ENCODE data around the gene ELF1. TPM values are rescaled to one million over a fixed set of nuclear protein-coding genes. Genes with fewer than 3 reads are reported as not detected.

ELF1 gene
- total and polyA plus RNA-seq, 2 of the 4 experiments (the other 2 are of a cell fraction) = 25.4 to 27.6 TPM

- intact Hi-C loops (cut with micrococcal nuclease) = no loop called here
- no peak for TF ChIP-seq NFE2L2 (IDR thresholded peaks at IDR 0.05; ENCODE audit: low read depth, low read length)
- TF ChIP-seq CEBPB (IDR thresholded peaks at IDR 0.05; ENCODE audit: low read depth, low read length) = no peak
- TF ChIP-seq CHD1 (IDR thresholded peaks at IDR 0.05; ENCODE audit: low read depth, low read length) = no peak
- TF ChIP-seq ELK1 (IDR thresholded peaks at IDR 0.05; ENCODE audit: borderline replicate concordance, low read depth, low read length) = no peak
- no peak for TF ChIP-seq SMC3 (IDR thresholded peaks at IDR 0.05; ENCODE audit: low read depth, low read length)
- no peak for TF ChIP-seq FOS (IDR thresholded peaks at IDR 0.05; ENCODE audit: low read depth, low read length)
- TF ChIP-seq MXI1 (IDR thresholded peaks at IDR 0.05; ENCODE audit: borderline replicate concordance, low read depth, low read length) = no peak
- TF ChIP-seq MAFK (IDR thresholded peaks at IDR 0.05; ENCODE audit: low read depth, low read length) = no peak
- TF ChIP-seq RFX5 (IDR thresholded peaks at IDR 0.05; ENCODE audit: low read depth, low read length) = no peak
- no peak for TF ChIP-seq RCOR1 (IDR thresholded peaks at IDR 0.05; ENCODE audit: insufficient replicate concordance, low read length)
- no peak for TF ChIP-seq MAZ (IDR thresholded peaks at IDR 0.05; ENCODE audit: borderline replicate concordance, low read depth, low read length)
- no peak for TF ChIP-seq POLR2A (IDR thresholded peaks at IDR 0.05; ENCODE audit: low read depth, low read length)
- TF ChIP-seq BHLHE40 (IDR thresholded peaks at IDR 0.05; ENCODE audit: low read depth, low read length) = no peak
- TF ChIP-seq RAD21 (IDR thresholded peaks at IDR 0.05; ENCODE audit: low read length) = no peak
- no peak for TF ChIP-seq CTCF (conservative IDR thresholded peaks at IDR 0.05; ENCODE audit: low read depth, low read length)
- TF ChIP-seq USF2 (IDR thresholded peaks at IDR 0.05; ENCODE audit: low read depth, low read length) = no peak
- Histone ChIP-seq H3K14ac (replicated peaks; ENCODE audit: low read depth, low read length) (no peak overlapping the region), H2BK20ac (ENCODE audit: low read depth, low read length) (no peak overlapping the region), H2AK5ac (ENCODE audit: low read depth, low read length) (no peak overlapping the region), H2BK5ac (ENCODE audit: low read depth, low read length, poor library complexity, severe bottlenecking) (no peak overlapping the region), H3K4ac (ENCODE audit: low read depth, low read length) (no peak overlapping the region), H3K4me2 (ENCODE audit: low read depth, low read length) (no peak overlapping the region), H4K91ac (ENCODE audit: insufficient read depth, low read depth, low read length) (no peak overlapping the region), H4K5ac (ENCODE audit: low read depth, low read length) (no peak overlapping the region), H3K4me1 (ENCODE audit: control insufficient read depth, insufficient read depth, low read length) (no peaks in the 10 kb centered on the region), H3K4me3 (ENCODE audit: insufficient read depth, low read depth, low read length) (no peak overlapping the region), H3K56ac (ENCODE audit: extremely low read depth, insufficient read depth, low read length) (no peak overlapping the region), H3K36me3 (ENCODE audit: control insufficient read depth, insufficient read depth, low read length) (peaks cover 11% of the 10 kb centered on the region), H3K18ac (ENCODE audit: low read depth, low read length) (no peak overlapping the region), H3K79me1 (ENCODE audit: low read depth in 1 of 2, low read length in 2 of 2) (peaks cover 3 to 6% of the 10 kb centered on the region in 2 experiments; a peak in 1 of 4 replicates), H3K23ac (ENCODE audit: low read depth, low read length) (no peak overlapping the region), H2AFZ (replicated peaks; ENCODE audit: low read length, poor library complexity) (no peak overlapping the region), H3K27me3 (ENCODE audit: control insufficient read depth, insufficient read depth, low read length) (no peaks in the 10 kb centered on the region), H3K27ac (ENCODE audit: insufficient read depth, low read length) (no peak overlapping the region), H2BK15ac (ENCODE audit: low read depth, low read length) (no peak overlapping the region), H3K9me1 (ENCODE audit: insufficient read depth, low read length) (peaks cover 4% of the 10 kb centered on the region; the same call in 1 of the 2 replicates), H2AK9ac (replicated peaks; ENCODE audit: low read depth, low read length, poor library complexity) (no peak overlapping the region), H3K9ac (ENCODE audit: low read depth, low read length) (no peak overlapping the region), H3K9me3 (ENCODE audit: control insufficient read depth, insufficient read depth, low read length) (no peaks in the 10 kb centered on the region), H4K20me1 (ENCODE audit: insufficient read depth, low read length) (no peaks in the 10 kb centered on the region), H2BK120ac (ENCODE audit: low read depth, low read length) (no peak overlapping the region), H4K8ac (ENCODE audit: low read depth in 2 of 2, low read length in 2 of 2) (no peak overlapping the region)
- dilution Hi-C loops (cut with HindIII; ENCODE audit: low sequenced_read_pairs, unreplicated experiment) = no loop called here
- ChIA-PET CTCF (interaction anchor here (0.7 kb wide), 1 partner anchor 122 kb away, joined by 3 read pairs; no protein-coding TSS in a partner anchor), POLR2A (ENCODE audit: unreplicated experiment) (no interaction called here)
- DNase-seq = no peak
- no CpG with 5 or more reads among the region's 3 CpGs for WGBS, 2 experiments (ENCODE audit: extremely low coverage in 2 of 2, insufficient read length in 1 of 2)
- BruUV-seq (replicated peaks) = no TSS peak
- ATAC-seq (ENCODE audit: low read depth) = no peak
- in situ Hi-C loops (cut with MboI; ENCODE audit: low sequenced_read_pairs) = no loop called here
Observed at GRCh38 chr13:40928980-40929379, 90.1 kb downstream of the ELF1 start.
